ENCODE measurements around the gene TAS1R1.
A peak's percentile ranks its signal among the peaks of the same experiment; 100 is the strongest.
"Not testable (repeated sequence)": the region's sequence is repeated elsewhere in the genome, so short reads cannot be mapped to it uniquely, and the experiment has no call there.

TAS1R1 gene

DNA sequence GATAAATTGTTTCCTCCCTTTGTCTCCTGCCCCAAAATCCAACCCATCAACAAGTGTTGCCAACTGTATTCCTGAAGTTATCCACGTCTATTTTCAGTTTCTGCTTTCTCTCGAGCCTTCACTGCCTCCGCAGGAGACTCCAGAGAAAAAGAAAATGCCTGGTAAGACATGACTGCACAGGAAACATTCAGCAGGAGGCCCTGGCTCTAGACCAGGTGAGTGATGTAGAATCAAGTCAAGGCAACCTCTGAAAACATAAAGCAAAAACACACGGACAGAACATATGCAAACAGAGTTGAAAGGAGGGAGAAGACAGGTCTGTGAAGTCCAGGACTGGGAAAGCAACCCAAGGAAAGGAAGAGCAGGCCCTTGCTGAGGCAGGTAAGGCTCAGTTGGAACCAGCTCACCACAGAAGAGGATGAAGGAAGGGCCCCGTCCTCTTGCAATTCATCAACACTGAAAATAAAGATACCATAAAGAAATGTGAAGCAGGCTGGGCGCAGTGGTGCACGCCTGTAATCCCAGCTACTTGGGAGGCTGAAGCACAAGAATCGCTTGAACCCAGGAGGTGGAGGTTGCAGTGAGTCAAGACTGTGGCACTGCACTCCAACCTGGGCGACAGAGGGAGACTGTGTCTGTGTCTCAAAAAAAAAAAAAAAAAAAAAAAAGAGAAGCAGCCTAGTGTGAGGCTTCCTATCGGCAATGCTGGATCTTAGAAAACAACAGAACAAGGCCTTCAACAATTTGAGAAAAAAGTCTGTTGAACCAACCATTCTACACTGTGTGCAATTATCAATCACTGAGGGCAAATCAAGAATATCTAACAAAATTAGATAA, 9.6 kb upstream of the TAS1R1 start:
- H3K27ac ChIP-seq (ENCODE audit: low read depth, low read length, severe bottlenecking): peak overlapping the region; percentile 78
- 78 to 84% methylated on average over 6 to 7 of the region's 10 CpGs for WGBS, 2 experiments (ENCODE audit: insufficient coverage in 2 of 2)
- no peak overlapping the region for H3K4me3 ChIP-seq (ENCODE audit: extremely low read depth, insufficient read depth, low read length, poor library complexity, severe bottlenecking)
- H3K4me1 ChIP-seq (ENCODE audit: control insufficient read depth, insufficient read depth, low read length, poor library complexity, severe bottlenecking): peaks cover 15% of the 10 kb centered on the region
- no peaks in the 10 kb centered on the region for H3K9me3 ChIP-seq (ENCODE audit: control insufficient read depth, low read length)
- H3K36me3 ChIP-seq (ENCODE audit: control insufficient read depth, insufficient read depth, low read length): peaks cover 74% of the 10 kb centered on the region

DNA sequence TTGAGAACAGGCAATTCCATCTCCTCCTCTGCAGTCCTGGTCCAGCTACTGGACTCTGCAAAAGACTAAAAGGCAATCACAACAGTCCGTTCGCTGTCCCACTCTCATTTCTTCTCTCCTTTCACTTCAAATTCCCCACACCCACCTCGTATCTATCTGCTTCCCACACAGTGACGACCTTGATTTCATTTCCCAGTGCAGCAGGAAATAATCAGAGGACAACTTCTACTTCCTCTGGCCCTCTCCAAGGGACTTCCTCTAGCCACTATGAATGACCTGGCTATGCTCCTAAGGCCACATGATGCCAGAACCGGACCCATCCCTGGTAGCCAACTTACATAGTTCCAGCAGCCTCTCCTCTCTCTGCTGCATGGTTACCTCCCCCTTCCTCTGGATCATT, 8.8 kb upstream of the TAS1R1 start:
- 92 to 94% methylated on average over 5 of the region's 5 CpGs for WGBS, 2 experiments (ENCODE audit: insufficient coverage in 2 of 2)
- Histone ChIP-seq H3K27ac (ENCODE audit: low read depth, low read length, severe bottlenecking) (no peak overlapping the region), H3K4me1 (ENCODE audit: control insufficient read depth, insufficient read depth, low read length, poor library complexity, severe bottlenecking) (peaks cover 15% of the 10 kb centered on the region), H3K36me3 (ENCODE audit: control insufficient read depth, insufficient read depth, low read length) (peaks cover 73% of the 10 kb centered on the region), H3K9me3 (ENCODE audit: control insufficient read depth, low read length) (no peaks in the 10 kb centered on the region), H3K4me3 (ENCODE audit: extremely low read depth, insufficient read depth, low read length, poor library complexity, severe bottlenecking) (no peak overlapping the region)

DNA sequence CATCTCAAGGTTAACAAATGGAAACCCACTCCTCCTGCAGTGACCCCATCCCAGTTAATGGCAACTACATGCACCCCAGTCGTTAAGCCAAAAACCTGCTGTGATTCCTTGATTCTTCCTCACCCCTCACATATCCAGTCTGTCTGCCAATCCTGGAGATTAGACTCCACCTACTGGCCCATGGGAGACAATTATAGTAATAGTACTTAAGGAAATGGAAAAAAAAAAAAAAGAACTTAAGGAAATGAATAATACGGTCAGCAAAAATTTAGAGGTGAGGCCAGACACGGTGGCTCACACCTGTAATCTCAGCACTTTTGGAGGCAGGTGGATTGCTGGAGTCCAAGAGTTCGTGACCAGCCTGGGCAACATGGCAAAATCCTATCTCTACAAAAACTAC, 7.8 kb upstream of the TAS1R1 start:
- H3K36me3 ChIP-seq (ENCODE audit: control insufficient read depth, insufficient read depth, low read length): peaks cover 65% of the 10 kb centered on the region
- WGBS, 2 experiments (ENCODE audit: insufficient coverage in 2 of 2): 92 to 98% methylated on average over 2 to 4 of the region's 4 CpGs

DNA sequence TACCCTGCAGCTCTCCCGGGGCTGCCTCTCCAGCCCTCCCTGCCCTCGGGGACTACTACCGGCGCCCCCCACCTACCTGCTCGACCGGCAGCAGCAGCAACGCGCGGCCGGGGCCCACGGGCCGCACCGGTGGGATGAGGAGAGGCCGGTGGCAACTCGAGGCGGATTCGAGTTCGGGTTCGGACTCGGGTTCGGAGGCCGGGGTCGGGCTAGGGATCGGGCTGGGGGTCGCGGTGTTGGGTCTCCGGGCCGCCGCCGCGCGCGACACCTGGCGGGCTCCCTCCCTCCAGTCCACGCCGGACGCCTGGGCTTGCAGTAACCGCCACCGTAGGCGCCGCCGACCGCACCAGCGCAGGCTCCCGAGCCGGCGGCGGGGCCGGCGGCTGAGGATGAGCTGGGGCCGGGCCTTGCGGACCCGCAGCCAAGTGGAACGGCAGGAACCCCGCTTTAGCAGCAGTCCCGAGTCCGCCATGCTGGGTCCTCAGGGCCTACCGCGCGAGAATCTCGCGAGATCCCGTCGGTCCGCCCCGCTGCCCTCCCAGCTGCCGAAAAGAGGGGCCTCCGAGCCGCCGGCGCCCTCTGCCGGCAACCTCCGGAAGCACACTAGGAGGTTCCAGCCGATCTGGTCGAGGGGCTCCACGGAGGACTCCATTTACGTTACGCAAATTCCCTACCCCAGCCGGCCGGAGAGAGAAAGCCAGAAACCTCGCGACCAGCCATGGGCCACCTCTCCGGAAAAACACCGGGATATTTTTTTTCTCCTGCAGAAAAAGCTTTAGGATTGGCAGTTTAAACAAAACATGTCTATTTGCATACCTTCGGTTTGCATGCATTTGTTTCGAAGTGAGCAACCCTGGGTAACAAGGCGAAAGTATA, 838 bp upstream of the TAS1R1 start, which contains the start of gene NOL9:
NOL9 (minus strand) TSS at position 483 of the 876 bp plus-strand sequence; CDS start at position 472, 11 bp downstream.
- peak within 1 kb of the TSS; percentile 29 for H3K27ac ChIP-seq (ENCODE audit: low read depth, low read length, severe bottlenecking)
- H3K4me1 ChIP-seq (ENCODE audit: control insufficient read depth, insufficient read depth, low read length, poor library complexity, severe bottlenecking): peaks cover 7% of the 10 kb centered on the region
- peak within 1 kb of the TSS; percentile 100 for H3K4me3 ChIP-seq (ENCODE audit: extremely low read depth, insufficient read depth, low read length, poor library complexity, severe bottlenecking)
- H3K9me3 ChIP-seq (ENCODE audit: control insufficient read depth, low read length): no peaks in the 10 kb centered on the region
- 4% methylated on average over 75 to 76 of the region's 87 CpGs for WGBS, 2 experiments (ENCODE audit: insufficient coverage in 2 of 2)
- peaks cover 18% of the 10 kb centered on the region for H3K36me3 ChIP-seq (ENCODE audit: control insufficient read depth, insufficient read depth, low read length)

More for the DNA sequence above, 7.8 kb upstream of the TAS1R1 start:
- Histone ChIP-seq H3K4me3 (ENCODE audit: extremely low read depth, insufficient read depth, low read length, poor library complexity, severe bottlenecking) (no peak overlapping the region), H3K9me3 (ENCODE audit: control insufficient read depth, low read length) (no peaks in the 10 kb centered on the region), H3K4me1 (ENCODE audit: control insufficient read depth, insufficient read depth, low read length, poor library complexity, severe bottlenecking) (peaks cover 15% of the 10 kb centered on the region), H3K27ac (ENCODE audit: low read depth, low read length, severe bottlenecking) (no peak overlapping the region)

DNA sequence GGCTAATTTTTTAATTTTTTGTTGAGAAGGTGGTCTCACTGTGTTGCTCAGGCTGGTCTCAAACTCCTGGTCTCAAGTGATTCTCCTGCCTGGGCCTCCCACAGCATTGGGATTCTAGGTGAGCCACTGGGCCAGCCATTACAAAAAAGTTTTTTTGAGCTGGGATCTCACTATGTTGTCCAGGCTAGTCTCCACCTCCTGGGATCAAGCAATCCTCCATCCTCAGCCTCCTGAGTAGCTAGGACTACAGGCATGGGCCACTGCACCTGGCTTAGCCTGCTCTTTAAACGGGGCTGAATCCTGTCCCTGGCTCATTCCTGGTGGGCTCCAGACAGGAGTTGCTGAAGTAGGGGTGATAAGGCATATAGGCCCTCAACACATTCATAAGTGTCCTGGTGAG, 2.5 kb downstream of the TAS1R1 start:
- Histone ChIP-seq H3K9me3 (ENCODE audit: control insufficient read depth, low read length) (no peaks in the 10 kb centered on the region), H3K4me1 (ENCODE audit: control insufficient read depth, insufficient read depth, low read length, poor library complexity, severe bottlenecking) (peaks cover 7% of the 10 kb centered on the region), H3K36me3 (ENCODE audit: control insufficient read depth, insufficient read depth, low read length) (no peaks in the 10 kb centered on the region), H3K4me3 (ENCODE audit: extremely low read depth, insufficient read depth, low read length, poor library complexity, severe bottlenecking) (no peak overlapping the region), H3K27ac (ENCODE audit: low read depth, low read length, severe bottlenecking) (no peak overlapping the region)
- 100% methylated on average over 1 of the region's 1 CpG; no CpG with 5 or more reads in 1 of the 2 experiments for WGBS, 2 experiments (ENCODE audit: insufficient coverage in 2 of 2)

DNA sequence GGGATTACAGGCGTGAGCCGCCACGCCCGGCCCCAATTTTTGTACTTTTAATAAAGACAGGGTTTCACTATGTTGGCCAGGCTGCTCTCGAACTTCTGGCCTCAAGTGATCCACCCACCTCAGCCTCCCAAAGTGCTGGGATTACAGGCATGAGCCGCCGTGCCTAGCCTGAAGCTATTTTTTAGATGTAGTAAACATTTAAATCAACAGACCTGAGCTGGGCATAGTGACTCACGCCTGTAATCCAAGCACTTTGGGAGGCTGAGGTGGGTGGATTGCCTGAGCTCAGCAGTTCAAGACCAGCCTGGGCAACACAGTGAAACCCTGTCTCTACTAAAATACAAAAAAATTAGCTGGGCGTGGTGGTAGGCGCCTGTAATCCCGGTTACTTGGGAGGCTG, 4.1 kb downstream of the TAS1R1 start:
- H3K27ac ChIP-seq (ENCODE audit: low read depth, low read length, severe bottlenecking); H3K36me3 ChIP-seq (ENCODE audit: control insufficient read depth, insufficient read depth, low read length); H3K4me1 ChIP-seq (ENCODE audit: control insufficient read depth, insufficient read depth, low read length, poor library complexity, severe bottlenecking); H3K9me3 ChIP-seq (ENCODE audit: control insufficient read depth, low read length); H3K4me3 ChIP-seq (ENCODE audit: extremely low read depth, insufficient read depth, low read length, poor library complexity, severe bottlenecking): not testable (repeated sequence)
- 91 to 92% methylated on average over 7 to 8 of the region's 11 CpGs for whole genome bisulfite sequencing, 2 experiments (ENCODE audit: insufficient coverage in 2 of 2)

DNA sequence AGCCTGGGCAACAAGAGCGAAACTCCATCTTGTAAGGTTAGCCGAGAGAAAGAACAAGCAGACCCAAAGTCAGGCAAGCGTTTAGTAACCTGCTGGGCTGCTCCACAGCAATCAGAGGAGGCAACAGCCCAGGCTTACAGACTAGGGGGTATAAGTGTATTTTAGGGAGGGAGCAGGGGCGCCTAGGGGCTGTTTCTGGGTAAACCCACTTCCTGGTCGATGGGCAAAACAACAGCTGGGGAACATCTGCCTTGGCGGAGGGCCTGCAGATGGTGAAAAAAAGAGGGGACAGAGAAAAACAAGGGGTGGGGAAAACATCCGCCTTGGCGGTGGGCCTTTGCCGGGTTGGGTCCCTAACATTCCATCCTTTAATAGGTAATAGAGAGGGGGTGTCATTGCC, 5.2 kb downstream of the TAS1R1 start:
- Histone ChIP-seq H3K27ac (ENCODE audit: low read depth, low read length, severe bottlenecking) (no peak overlapping the region), H3K9me3 (ENCODE audit: control insufficient read depth, low read length) (no peaks in the 10 kb centered on the region), H3K4me1 (ENCODE audit: control insufficient read depth, insufficient read depth, low read length, poor library complexity, severe bottlenecking) (no peaks in the 10 kb centered on the region), H3K36me3 (ENCODE audit: control insufficient read depth, insufficient read depth, low read length) (no peaks in the 10 kb centered on the region), H3K4me3 (ENCODE audit: extremely low read depth, insufficient read depth, low read length, poor library complexity, severe bottlenecking) (no peak overlapping the region)
- WGBS, 2 experiments (ENCODE audit: insufficient coverage in 2 of 2): 81 to 83% methylated on average over 7 to 9 of the region's 9 CpGs

DNA sequence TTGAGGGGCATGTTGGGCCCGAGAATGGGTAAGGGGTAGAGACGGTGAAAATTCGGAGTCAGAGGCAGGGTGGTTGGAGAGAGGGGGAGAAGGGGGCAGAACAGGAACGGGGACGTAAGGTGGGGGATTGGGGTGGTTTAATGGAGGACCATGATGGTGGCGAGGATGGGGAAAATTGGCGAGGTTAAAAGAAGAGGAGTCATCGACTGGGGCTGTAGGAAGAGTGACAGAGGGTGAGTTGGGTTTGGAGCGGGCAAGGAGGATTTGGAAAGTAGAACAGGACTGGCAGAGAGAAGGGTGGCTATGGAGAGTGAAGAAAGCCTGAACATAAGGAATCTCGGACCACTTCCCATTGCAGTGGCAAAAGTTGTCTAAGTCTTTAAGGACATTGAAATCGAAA, 13.9 kb downstream of the TAS1R1 start:
- H3K4me3 ChIP-seq (ENCODE audit: extremely low read depth, insufficient read depth, low read length, poor library complexity, severe bottlenecking): no peak overlapping the region
- H3K9me3 ChIP-seq (ENCODE audit: control insufficient read depth, low read length): no peaks in the 10 kb centered on the region
- 93% methylated on average over 11 of the region's 11 CpGs for WGBS, 2 experiments (ENCODE audit: insufficient coverage in 2 of 2)
- H3K4me1 ChIP-seq (ENCODE audit: control insufficient read depth, insufficient read depth, low read length, poor library complexity, severe bottlenecking): no peaks in the 10 kb centered on the region
- no peaks in the 10 kb centered on the region for H3K36me3 ChIP-seq (ENCODE audit: control insufficient read depth, insufficient read depth, low read length)
- no peak overlapping the region for H3K27ac ChIP-seq (ENCODE audit: low read depth, low read length, severe bottlenecking)

DNA sequence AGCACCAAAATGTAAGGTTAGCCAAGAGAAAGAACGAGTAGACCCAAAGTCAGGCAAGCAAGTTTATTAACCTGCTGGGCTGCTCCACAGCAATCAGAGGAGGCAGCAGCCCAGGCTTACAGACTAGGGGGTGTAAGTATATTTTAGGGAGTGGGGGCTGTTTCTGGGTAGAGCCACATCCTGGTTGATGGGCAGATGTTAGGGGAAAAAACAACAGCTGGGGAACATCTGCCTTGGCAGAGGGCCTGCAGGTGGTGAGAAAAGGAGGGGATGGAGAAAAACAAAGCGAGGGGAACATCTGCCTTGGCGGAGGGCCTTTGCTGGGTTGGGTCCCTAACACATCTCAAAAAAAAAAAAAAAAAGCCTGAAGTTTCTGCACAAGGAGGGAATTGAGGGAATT, 15.0 kb downstream of the TAS1R1 start:
- Histone ChIP-seq H3K4me1 (ENCODE audit: control insufficient read depth, insufficient read depth, low read length, poor library complexity, severe bottlenecking) (no peaks in the 10 kb centered on the region), H3K36me3 (ENCODE audit: control insufficient read depth, insufficient read depth, low read length) (no peaks in the 10 kb centered on the region), H3K27ac (ENCODE audit: low read depth, low read length, severe bottlenecking) (no peak overlapping the region), H3K4me3 (ENCODE audit: extremely low read depth, insufficient read depth, low read length, poor library complexity, severe bottlenecking) (no peak overlapping the region), H3K9me3 (ENCODE audit: control insufficient read depth, low read length) (no peaks in the 10 kb centered on the region)
- 73 to 78% methylated on average over 1 to 2 of the region's 3 CpGs for WGBS, 2 experiments (ENCODE audit: insufficient coverage in 2 of 2)

DNA sequence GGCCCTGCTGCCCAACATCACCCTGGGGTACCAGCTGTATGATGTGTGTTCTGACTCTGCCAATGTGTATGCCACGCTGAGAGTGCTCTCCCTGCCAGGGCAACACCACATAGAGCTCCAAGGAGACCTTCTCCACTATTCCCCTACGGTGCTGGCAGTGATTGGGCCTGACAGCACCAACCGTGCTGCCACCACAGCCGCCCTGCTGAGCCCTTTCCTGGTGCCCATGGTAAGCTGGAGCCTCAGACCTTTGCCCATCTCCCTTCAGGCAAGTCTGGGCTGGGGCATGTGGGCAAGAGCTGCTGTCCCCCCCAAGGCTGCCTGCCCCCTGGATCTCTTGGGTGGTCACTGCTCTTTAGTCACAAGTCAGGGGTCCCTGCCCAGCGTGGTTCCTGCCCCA, 15.9 kb downstream of the TAS1R1 start:
- 62 to 68% methylated on average over 5 of the region's 5 CpGs for WGBS, 2 experiments (ENCODE audit: insufficient coverage in 2 of 2)
- no peaks in the 10 kb centered on the region for H3K9me3 ChIP-seq (ENCODE audit: control insufficient read depth, low read length)
- no peaks in the 10 kb centered on the region for H3K4me1 ChIP-seq (ENCODE audit: control insufficient read depth, insufficient read depth, low read length, poor library complexity, severe bottlenecking)
- no peak overlapping the region for H3K27ac ChIP-seq (ENCODE audit: low read depth, low read length, severe bottlenecking)
- no peak overlapping the region for H3K4me3 ChIP-seq (ENCODE audit: extremely low read depth, insufficient read depth, low read length, poor library complexity, severe bottlenecking)
- no peaks in the 10 kb centered on the region for H3K36me3 ChIP-seq (ENCODE audit: control insufficient read depth, insufficient read depth, low read length)
